ENCODE data around the gene PIGN.
A peak's percentile ranks its signal among the peaks of the same experiment; 100 is the strongest.

The PIGN gene

DNA sequence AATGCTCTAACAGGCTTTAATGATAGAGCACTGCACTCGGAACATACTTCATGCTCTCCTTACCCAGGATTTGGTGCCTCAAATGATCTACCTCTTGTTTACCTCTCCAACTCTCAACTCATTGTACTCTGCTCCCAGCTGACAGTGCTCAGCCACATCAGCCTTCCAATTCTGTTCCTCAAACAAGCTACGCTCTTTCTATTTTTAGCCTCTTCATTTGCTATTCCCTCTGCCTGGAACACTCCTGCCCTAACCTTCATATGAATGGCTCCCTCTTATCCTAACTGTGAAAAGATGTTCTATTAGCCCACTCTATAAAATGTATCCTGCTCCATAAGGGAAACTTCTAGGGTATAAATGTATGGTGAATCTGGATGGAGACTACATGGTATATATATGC is 42.5 kb downstream of the PIGN start:
- Histone ChIP-seq H3K27me3 (replicated peaks in 2 of 5; ENCODE audit: control insufficient read depth in 4 of 5, insufficient read depth in 5 of 5, low read length in 4 of 5) (no peaks in the 10 kb centered on the region), H3K27ac (ENCODE audit: insufficient read depth in 1 of 2, low read depth in 1 of 2, low read length in 2 of 2, poor library complexity in 1 of 2, severe bottlenecking in 2 of 2) (no peak overlapping the region), H3K4me1 (ENCODE audit: control extremely low read depth in 1 of 4, control insufficient read depth in 4 of 4, insufficient read depth in 4 of 4, low read length in 3 of 4) (no peaks in the 10 kb centered on the region), H3K9me3 (ENCODE audit: control extremely low read depth in 1 of 5, control insufficient read depth in 4 of 5, insufficient read depth in 2 of 5, low read depth in 1 of 5, low read length in 4 of 5) (no peaks in the 10 kb centered on the region), H3K36me3 (ENCODE audit: control insufficient read depth in 4 of 4, insufficient read depth in 4 of 4, low read length in 3 of 4) (peaks cover 8 to 37% (median 17%) of the 10 kb centered on the region in 4 experiments), H3K4me3 (ENCODE audit: control insufficient read depth in 1 of 7, extremely low read depth in 1 of 7, insufficient read depth in 4 of 7, low read depth in 2 of 7, low read length in 6 of 7) (no peak overlapping the region)
- POLR2A ChIA-PET: no interaction called here
- CTCF ChIA-PET: no interaction called here
- no peak for DNase-seq
- WGBS (ENCODE audit: insufficient coverage): 100% methylated on average over 2 of the region's 2 CpGs

DNA sequence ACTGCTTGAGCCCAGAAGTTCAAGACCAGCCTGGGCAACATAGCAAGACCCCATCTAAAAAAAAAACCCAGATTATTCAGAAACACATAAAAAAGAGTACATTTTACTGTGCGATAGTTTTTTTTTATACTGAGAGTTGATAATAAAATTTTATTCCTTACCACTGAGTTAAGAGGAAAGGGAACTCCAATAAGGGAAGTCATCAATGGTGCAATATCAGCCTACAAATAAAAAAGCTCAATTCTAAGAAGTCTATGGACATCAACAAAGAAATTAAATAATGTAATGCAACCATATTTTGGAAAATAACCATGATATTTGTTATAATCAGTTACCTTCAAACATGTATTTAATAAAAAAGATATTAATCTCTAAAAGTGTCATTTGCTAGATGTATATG is 46.6 kb downstream of the PIGN start:
- CTCF ChIA-PET: no interaction called here
- H3K27me3 ChIP-seq (replicated peaks in 2 of 5; ENCODE audit: control insufficient read depth in 4 of 5, insufficient read depth in 5 of 5, low read length in 4 of 5): no peaks in the 10 kb centered on the region
- no peaks in the 10 kb centered on the region for H3K9me3 ChIP-seq (ENCODE audit: control extremely low read depth in 1 of 5, control insufficient read depth in 4 of 5, insufficient read depth in 2 of 5, low read depth in 1 of 5, low read length in 4 of 5)
- no peak overlapping the region for H3K4me3 ChIP-seq (ENCODE audit: control insufficient read depth in 1 of 7, extremely low read depth in 1 of 7, insufficient read depth in 4 of 7, low read depth in 2 of 7, low read length in 6 of 7)
- no CpG with 5 or more reads among the region's 1 CpG for WGBS (ENCODE audit: insufficient coverage)
- no peaks in the 10 kb centered on the region for H3K4me1 ChIP-seq (ENCODE audit: control extremely low read depth in 1 of 4, control insufficient read depth in 4 of 4, insufficient read depth in 4 of 4, low read length in 3 of 4)
- no peak for DNase-seq
- H3K27ac ChIP-seq (ENCODE audit: insufficient read depth in 1 of 2, low read depth in 1 of 2, low read length in 2 of 2, poor library complexity in 1 of 2, severe bottlenecking in 2 of 2): no peak overlapping the region
- peaks cover 8 to 37% (median 25%) of the 10 kb centered on the region in 4 experiments for H3K36me3 ChIP-seq (ENCODE audit: control insufficient read depth in 4 of 4, insufficient read depth in 4 of 4, low read length in 3 of 4)
- POLR2A ChIA-PET: no interaction called here

DNA sequence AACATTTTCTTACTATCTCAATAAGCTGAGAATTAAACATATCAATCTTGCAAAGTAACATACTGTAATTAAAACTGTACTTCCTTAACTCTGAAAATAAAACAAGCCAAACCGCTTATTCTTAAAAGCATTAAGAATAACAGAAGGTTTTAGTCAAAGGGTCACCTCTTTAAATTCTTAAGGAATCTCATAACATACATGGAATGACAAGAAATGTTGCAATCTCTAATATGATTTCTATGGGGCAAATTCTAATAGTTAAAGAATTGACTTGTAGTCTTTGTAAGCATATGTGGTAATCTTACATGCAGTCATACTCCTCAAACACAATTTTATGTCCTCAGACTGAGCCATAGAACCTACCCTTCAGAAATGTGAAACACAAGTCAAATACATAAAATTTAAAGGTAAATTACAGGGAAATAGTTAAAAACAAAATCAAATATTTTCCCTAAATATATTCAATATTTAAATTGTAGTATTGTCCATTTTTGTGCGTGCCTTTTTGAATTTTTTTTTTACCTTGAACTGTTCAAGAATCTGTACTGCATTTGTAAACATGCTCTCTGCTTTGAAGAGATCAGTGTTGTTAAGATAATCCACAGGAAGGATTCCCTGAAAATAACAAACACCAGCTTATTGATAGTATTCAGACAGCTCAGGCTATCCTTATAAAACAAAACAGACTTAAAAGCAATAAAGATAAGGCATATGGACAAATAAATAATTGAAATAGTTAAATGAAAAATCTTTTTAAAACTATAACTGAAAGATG is 48.2 kb downstream of the PIGN start:
- H3K4me3 ChIP-seq (ENCODE audit: control insufficient read depth in 1 of 7, extremely low read depth in 1 of 7, insufficient read depth in 4 of 7, low read depth in 2 of 7, low read length in 6 of 7): no peak overlapping the region
- H3K9me3 ChIP-seq (ENCODE audit: control extremely low read depth in 1 of 5, control insufficient read depth in 4 of 5, insufficient read depth in 2 of 5, low read depth in 1 of 5, low read length in 4 of 5): no peaks in the 10 kb centered on the region
- POLR2A ChIA-PET: no interaction called here
- H3K4me1 ChIP-seq (ENCODE audit: control extremely low read depth in 1 of 4, control insufficient read depth in 4 of 4, insufficient read depth in 4 of 4, low read length in 3 of 4): no peaks in the 10 kb centered on the region
- no peaks in the 10 kb centered on the region for H3K27me3 ChIP-seq (replicated peaks in 2 of 5; ENCODE audit: control insufficient read depth in 4 of 5, insufficient read depth in 5 of 5, low read length in 4 of 5)
- CTCF ChIA-PET: no interaction called here
- WGBS (ENCODE audit: insufficient coverage): no CpG with 5 or more reads among the region's 2 CpGs
- H3K36me3 ChIP-seq (ENCODE audit: control insufficient read depth in 4 of 4, insufficient read depth in 4 of 4, low read length in 3 of 4): peaks cover 5 to 25% (median 15%) of the 10 kb centered on the region in 4 experiments
- no peak overlapping the region for H3K27ac ChIP-seq (ENCODE audit: insufficient read depth in 1 of 2, low read depth in 1 of 2, low read length in 2 of 2, poor library complexity in 1 of 2, severe bottlenecking in 2 of 2)
- DNase-seq: no peak

GRCh38 chr18:62131301-62131909 is 55.5 kb downstream of the PIGN start:
- DNase-seq: peak; percentile 66 to 84 (median 78)
- ChIA-PET POLR2A (no interaction called here), CTCF (interaction anchor here (0.6 to 3.1 kb wide), 18 partner anchors 13 to 810 kb away, joined by 3 to 14 read pairs (median 4); no protein-coding TSS in a partner anchor)
- Histone ChIP-seq H3K27ac (ENCODE audit: insufficient read depth in 1 of 2, low read depth in 1 of 2, low read length in 2 of 2, poor library complexity in 1 of 2, severe bottlenecking in 2 of 2) (no peak overlapping the region), H3K36me3 (ENCODE audit: control insufficient read depth in 4 of 4, insufficient read depth in 4 of 4, low read length in 3 of 4) (peaks cover 0 to 6% (median 3%) of the 10 kb centered on the region in 4 experiments), H3K9me3 (ENCODE audit: control extremely low read depth in 1 of 5, control insufficient read depth in 4 of 5, insufficient read depth in 2 of 5, low read depth in 1 of 5, low read length in 4 of 5) (no peaks in the 10 kb centered on the region), H3K4me3 (ENCODE audit: control insufficient read depth in 1 of 7, extremely low read depth in 1 of 7, insufficient read depth in 4 of 7, low read depth in 2 of 7, low read length in 6 of 7) (no peak overlapping the region), H3K4me1 (ENCODE audit: control extremely low read depth in 1 of 4, control insufficient read depth in 4 of 4, insufficient read depth in 4 of 4, low read length in 3 of 4) (no peaks in the 10 kb centered on the region), H3K27me3 (replicated peaks in 2 of 5; ENCODE audit: control insufficient read depth in 4 of 5, insufficient read depth in 5 of 5, low read length in 4 of 5) (no peaks in the 10 kb centered on the region)
- WGBS (ENCODE audit: insufficient coverage): no CpG with 5 or more reads among the region's 2 CpGs

DNA sequence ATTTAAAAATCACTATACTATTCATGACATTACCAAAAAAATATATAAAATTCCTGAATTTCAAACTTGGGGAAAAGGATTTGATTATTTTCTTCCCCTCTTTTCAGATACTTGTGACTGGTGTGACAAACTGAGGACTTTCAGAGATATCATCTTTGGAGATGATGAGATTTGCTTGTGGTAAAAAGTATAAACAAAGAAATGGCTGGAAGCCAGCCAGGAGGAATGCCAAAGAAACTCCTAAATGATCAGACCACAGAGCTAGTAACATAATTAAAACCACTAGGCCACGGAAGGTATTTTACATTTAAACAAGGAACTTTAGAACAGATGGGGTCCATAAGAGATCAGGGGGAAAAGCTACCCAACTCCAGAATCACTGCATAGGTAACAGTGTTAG is 58.7 kb downstream of the PIGN start:
- Histone ChIP-seq H3K36me3 (ENCODE audit: control insufficient read depth in 4 of 4, insufficient read depth in 4 of 4, low read length in 3 of 4) (peaks cover 0 to 6% (median 1%) of the 10 kb centered on the region in 4 experiments), H3K27ac (ENCODE audit: insufficient read depth in 1 of 2, low read depth in 1 of 2, low read length in 2 of 2, poor library complexity in 1 of 2, severe bottlenecking in 2 of 2) (no peak overlapping the region), H3K27me3 (replicated peaks in 2 of 5; ENCODE audit: control insufficient read depth in 4 of 5, insufficient read depth in 5 of 5, low read length in 4 of 5) (no peaks in the 10 kb centered on the region), H3K4me3 (ENCODE audit: control insufficient read depth in 1 of 7, extremely low read depth in 1 of 7, insufficient read depth in 4 of 7, low read depth in 2 of 7, low read length in 6 of 7) (no peak overlapping the region), H3K9me3 (ENCODE audit: control extremely low read depth in 1 of 5, control insufficient read depth in 4 of 5, insufficient read depth in 2 of 5, low read depth in 1 of 5, low read length in 4 of 5) (no peaks in the 10 kb centered on the region), H3K4me1 (ENCODE audit: control extremely low read depth in 1 of 4, control insufficient read depth in 4 of 4, insufficient read depth in 4 of 4, low read length in 3 of 4) (no peaks in the 10 kb centered on the region)
- no peak for DNase-seq
- no CpG with 5 or more reads among the region's 1 CpG for WGBS (ENCODE audit: insufficient coverage)
- CTCF ChIA-PET: interaction anchor here (0.9 to 2.4 kb wide), 8 partner anchors 9 to 576 kb away, joined by 3 to 7 read pairs (median 3); no protein-coding TSS in a partner anchor
- POLR2A ChIA-PET: no interaction called here

DNA sequence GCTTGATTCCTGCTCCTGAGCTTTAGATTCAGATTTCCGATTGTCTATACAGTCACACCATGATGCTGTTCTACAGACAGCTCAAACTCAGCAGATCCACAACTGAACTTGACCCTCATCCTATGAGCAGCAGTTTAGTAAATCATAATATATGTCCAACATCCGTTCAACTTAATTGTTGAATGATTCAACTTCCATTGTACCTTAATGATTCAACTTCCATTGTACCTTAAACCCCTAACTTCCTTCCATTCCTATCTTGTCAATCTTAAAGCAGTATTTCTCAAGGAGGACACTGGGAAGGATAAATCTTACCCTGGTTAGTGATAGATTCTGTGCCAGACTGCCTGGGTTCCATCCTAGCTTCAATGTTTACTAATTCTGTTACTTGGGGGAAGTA is 60.1 kb downstream of the PIGN start:
- no peak overlapping the region for H3K4me3 ChIP-seq (ENCODE audit: control insufficient read depth in 1 of 7, extremely low read depth in 1 of 7, insufficient read depth in 4 of 7, low read depth in 2 of 7, low read length in 6 of 7)
- WGBS (ENCODE audit: insufficient coverage): no CpG with 5 or more reads among the region's 2 CpGs
- ChIA-PET POLR2A (no interaction called here), CTCF (interaction anchor here (1.2 to 1.3 kb wide), 2 partner anchors 11 to 545 kb away, joined by 3 to 4 read pairs; no protein-coding TSS in a partner anchor)
- H3K27ac ChIP-seq (ENCODE audit: insufficient read depth in 1 of 2, low read depth in 1 of 2, low read length in 2 of 2, poor library complexity in 1 of 2, severe bottlenecking in 2 of 2): no peak overlapping the region
- no peak for DNase-seq
- no peaks in the 10 kb centered on the region for H3K27me3 ChIP-seq (replicated peaks in 2 of 5; ENCODE audit: control insufficient read depth in 4 of 5, insufficient read depth in 5 of 5, low read length in 4 of 5)
- H3K4me1 ChIP-seq (ENCODE audit: control extremely low read depth in 1 of 4, control insufficient read depth in 4 of 4, insufficient read depth in 4 of 4, low read length in 3 of 4): no peaks in the 10 kb centered on the region
- H3K9me3 ChIP-seq (ENCODE audit: control extremely low read depth in 1 of 5, control insufficient read depth in 4 of 5, insufficient read depth in 2 of 5, low read depth in 1 of 5, low read length in 4 of 5): no peaks in the 10 kb centered on the region
- peaks cover 0 to 6% (median 1%) of the 10 kb centered on the region in 4 experiments for H3K36me3 ChIP-seq (ENCODE audit: control insufficient read depth in 4 of 4, insufficient read depth in 4 of 4, low read length in 3 of 4)

DNA sequence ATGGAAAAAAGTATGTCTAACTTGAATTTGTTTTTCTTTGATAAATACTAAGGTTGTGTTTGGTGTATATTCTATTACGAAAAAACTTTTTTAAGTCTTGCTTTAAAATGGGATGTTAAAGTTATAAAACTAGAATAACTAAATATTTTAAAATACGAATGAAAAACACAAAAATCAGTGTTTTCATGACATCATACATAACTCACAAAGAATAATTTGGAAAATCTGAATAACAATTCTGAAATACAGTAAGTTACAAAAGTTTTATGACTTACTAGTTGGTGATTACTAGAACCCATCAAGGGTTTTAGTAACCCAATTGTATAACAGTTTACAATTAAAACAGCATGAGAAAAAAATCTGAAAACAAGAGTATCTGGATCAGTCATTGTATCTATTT is 61.2 kb downstream of the PIGN start:
- whole genome bisulfite sequencing (ENCODE audit: insufficient coverage): no CpG with 5 or more reads among the region's 2 CpGs
- Histone ChIP-seq H3K4me3 (ENCODE audit: control insufficient read depth in 1 of 7, extremely low read depth in 1 of 7, insufficient read depth in 4 of 7, low read depth in 2 of 7, low read length in 6 of 7) (no peak overlapping the region), H3K9me3 (ENCODE audit: control extremely low read depth in 1 of 5, control insufficient read depth in 4 of 5, insufficient read depth in 2 of 5, low read depth in 1 of 5, low read length in 4 of 5) (no peaks in the 10 kb centered on the region), H3K27me3 (replicated peaks in 2 of 5; ENCODE audit: control insufficient read depth in 4 of 5, insufficient read depth in 5 of 5, low read length in 4 of 5) (no peaks in the 10 kb centered on the region), H3K27ac (ENCODE audit: insufficient read depth in 1 of 2, low read depth in 1 of 2, low read length in 2 of 2, poor library complexity in 1 of 2, severe bottlenecking in 2 of 2) (no peak overlapping the region), H3K4me1 (ENCODE audit: control extremely low read depth in 1 of 4, control insufficient read depth in 4 of 4, insufficient read depth in 4 of 4, low read length in 3 of 4) (no peaks in the 10 kb centered on the region), H3K36me3 (ENCODE audit: control insufficient read depth in 4 of 4, insufficient read depth in 4 of 4, low read length in 3 of 4) (peaks cover 0 to 6% (median 4%) of the 10 kb centered on the region in 4 experiments)
- DNase-seq: no peak
- ChIA-PET CTCF (interaction anchor here (1.2 kb wide), 1 partner anchor 12 kb away, joined by 3 read pairs; no protein-coding TSS in a partner anchor), POLR2A (no interaction called here)
